Keratinocyte (primary cell): ENCODE results near the gene CDKL5. TPM values are rescaled to one million over a fixed set of nuclear protein-coding genes. Genes with fewer than 3 reads are reported as not detected.
A peak's percentile ranks its signal among the peaks of the same experiment; 100 is the strongest.

ENCODE experiments used
- DNase-seq: peaks from one replicate; pipeline ENCODE4 v3.0.0-alpha.2; 2011; ENCODE audit warnings: low read depth, missing footprints, low spot score
- FAIRE-seq: peaks from 2 replicates; lab custom pipeline; 2011; peaks lifted over from hg19 to GRCh38; lab: Jason Lieb, UNC
- H2AFZ ChIP-seq: 2 replicates; pipeline ENCODE4 v1.6.0; 2012; ENCODE audit warnings: low read length, control low read depth, inconsistent platforms; ENCODE audit not compliant: control insufficient read depth
- H3K27ac ChIP-seq: 2 replicates; pipeline ENCODE4 v1.5.1; 2011; ENCODE audit warnings: low read length; ENCODE audit not compliant: control insufficient read depth, insufficient read depth
- H3K27me3 ChIP-seq: 3 replicates; pipeline ENCODE4 v1.6.0; 2011; ENCODE audit warnings: low read length; ENCODE audit not compliant: control insufficient read depth, insufficient read depth; ENCODE audit errors: extremely low read depth
- H3K36me3 ChIP-seq, 2 experiments: 2 replicates in 1 of 2; 3 replicates in 1 of 2; pipeline ENCODE4 v1.5.1; 2011; ENCODE audit warnings: low read length in 2 of 2, mild to moderate bottlenecking in 1 of 2; ENCODE audit not compliant: control insufficient read depth in 2 of 2, insufficient read depth in 2 of 2; ENCODE audit errors: extremely low read depth in 1 of 2
- H3K4me1 ChIP-seq: 3 replicates; pipeline ENCODE4 v1.5.1; 2011; ENCODE audit warnings: low read length; ENCODE audit not compliant: control insufficient read depth, insufficient read depth; ENCODE audit errors: extremely low read depth
- H3K4me2 ChIP-seq: 3 replicates; pipeline ENCODE4 v1.6.0; 2011; ENCODE audit warnings: low read depth, low read length; ENCODE audit not compliant: control insufficient read depth, insufficient read depth; ENCODE audit errors: extremely low read depth
- H3K4me3 ChIP-seq, 3 experiments: fragments of 200-600 bp in 1 of 3; sonication (generic) in 1 of 3; 2 replicates in 2 of 3; 3 replicates in 1 of 3; pipeline ENCODE4 v1.5.1; 2011 to 2016; ENCODE audit warnings: low read length in 3 of 3, mild to moderate bottlenecking in 3 of 3, control low read depth in 2 of 3, inconsistent platforms in 1 of 3, low read depth in 1 of 3, mixed read lengths in 1 of 3, mixed run types in 1 of 3, moderate library complexity in 1 of 3; ENCODE audit not compliant: control insufficient read depth in 2 of 3, insufficient read depth in 2 of 3; ENCODE audit errors: extremely low read depth in 1 of 3
- H3K79me2 ChIP-seq: 2 replicates; pipeline ENCODE4 v1.6.0; 2012; ENCODE audit warnings: low read length; ENCODE audit not compliant: control insufficient read depth, insufficient read depth
- H3K9ac ChIP-seq: 3 replicates; pipeline ENCODE4 v1.6.0; 2011; ENCODE audit warnings: low read length; ENCODE audit not compliant: control insufficient read depth, insufficient read depth; ENCODE audit errors: extremely low read depth
- H3K9me1 ChIP-seq: 3 replicates; pipeline ENCODE4 v1.6.0; 2011; ENCODE audit warnings: low read length; ENCODE audit not compliant: control insufficient read depth, insufficient read depth; ENCODE audit errors: extremely low read depth
- H3K9me3 ChIP-seq: 2 replicates; pipeline ENCODE4 v1.5.1; 2012; ENCODE audit warnings: low read depth, low read length; ENCODE audit not compliant: control insufficient read depth
- H4K20me1 ChIP-seq: 3 replicates; pipeline ENCODE4 v1.6.0; 2011; ENCODE audit warnings: low read length; ENCODE audit not compliant: control insufficient read depth, insufficient read depth; ENCODE audit errors: extremely low read depth
- EZH2 ChIP-seq: IDR thresholded peaks from one replicate; pipeline ENCODE4 v1.6.1; 2012; ENCODE audit warnings: inconsistent platforms, mild to moderate bottlenecking, low read length, moderate library complexity
- dilution Hi-C: fragments of 300-500 bp; cut with MboI; formaldehyde crosslinking; loops from one replicate; pipeline ENCODE4 v1.7.0; 2020; ENCODE audit warnings: low sequenced_read_pairs; ENCODE audit not compliant: extremely low pct_ligation_motif_present
- polyA plus RNA-seq, 5 experiments: library from polyadenylated mRNA; depleted of rRNA in 3 of 5; stranded (reverse) in 3 of 5; stranded (forward) in 1 of 5; unstranded in 1 of 5; fragments of >200 nt; gene quantifications; 1 replicate in 1 of 5; 2 replicates in 3 of 5; 3 replicates in 1 of 5; pipeline versions ENCODE4 v1.2.1 to v1.2.3, GENCODE V29; 2011 to 2012; ENCODE audit warnings: missing spikeins in 2 of 5, low read depth in 1 of 5, low replicate concordance in 1 of 5
- TF ChIP-seq, protein P1 (sequence below), 3 experiments: IDR thresholded peaks in 1 of 3; conservative IDR thresholded peaks in 1 of 3; optimal IDR thresholded peaks in 1 of 3; 2 replicates in 2 of 3; 3 replicates in 1 of 3; pipeline versions ENCODE3 to v1.5.1; 2011; ENCODE audit warnings: low read length in 3 of 3, mild to moderate bottlenecking in 3 of 3, moderate library complexity in 2 of 3, control low read depth in 1 of 3, inconsistent platforms in 1 of 3; ENCODE audit not compliant: insufficient read depth in 2 of 3; ENCODE audit errors: extremely low read depth in 1 of 3

The CDKL5 gene
- polyA plus RNA-seq, 1 donor (not counting 4 experiments of a cell fraction or from before 2014, with no cell fraction given), result 3.4 TPM

DNA sequence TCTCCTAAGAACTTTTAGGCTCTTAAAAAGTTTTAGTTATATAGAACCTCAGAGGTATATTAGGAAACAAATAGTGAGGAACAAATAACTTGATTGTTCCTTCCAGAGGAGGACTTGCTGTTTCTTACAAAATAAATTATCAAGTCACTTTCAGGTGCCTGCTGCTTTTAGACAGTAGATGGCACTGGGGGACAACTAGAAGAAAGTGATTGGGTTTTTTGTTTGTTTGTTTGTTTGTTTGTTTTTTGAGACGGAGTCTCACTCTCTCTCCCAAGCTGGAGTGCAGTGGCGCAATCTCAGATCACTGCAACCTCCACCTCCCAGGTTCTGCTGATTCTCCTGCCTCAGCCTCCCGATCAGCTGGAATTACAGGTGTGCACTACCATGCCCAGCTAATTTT is 35.4 kb upstream of the CDKL5 start:
- TF ChIP-seq EZH2, result no peak
- TF ChIP-seq, protein P1, sequence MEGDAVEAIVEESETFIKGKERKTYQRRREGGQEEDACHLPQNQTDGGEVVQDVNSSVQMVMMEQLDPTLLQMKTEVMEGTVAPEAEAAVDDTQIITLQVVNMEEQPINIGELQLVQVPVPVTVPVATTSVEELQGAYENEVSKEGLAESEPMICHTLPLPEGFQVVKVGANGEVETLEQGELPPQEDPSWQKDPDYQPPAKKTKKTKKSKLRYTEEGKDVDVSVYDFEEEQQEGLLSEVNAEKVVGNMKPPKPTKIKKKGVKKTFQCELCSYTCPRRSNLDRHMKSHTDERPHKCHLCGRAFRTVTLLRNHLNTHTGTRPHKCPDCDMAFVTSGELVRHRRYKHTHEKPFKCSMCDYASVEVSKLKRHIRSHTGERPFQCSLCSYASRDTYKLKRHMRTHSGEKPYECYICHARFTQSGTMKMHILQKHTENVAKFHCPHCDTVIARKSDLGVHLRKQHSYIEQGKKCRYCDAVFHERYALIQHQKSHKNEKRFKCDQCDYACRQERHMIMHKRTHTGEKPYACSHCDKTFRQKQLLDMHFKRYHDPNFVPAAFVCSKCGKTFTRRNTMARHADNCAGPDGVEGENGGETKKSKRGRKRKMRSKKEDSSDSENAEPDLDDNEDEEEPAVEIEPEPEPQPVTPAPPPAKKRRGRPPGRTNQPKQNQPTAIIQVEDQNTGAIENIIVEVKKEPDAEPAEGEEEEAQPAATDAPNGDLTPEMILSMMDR (optimal IDR thresholded peaks at IDR 0.05 in 1 of 3, IDR thresholded peaks at IDR 0.05 in 1 of 3, conservative IDR thresholded peaks at IDR 0.05 in 1 of 3; ENCODE audit: extremely low read depth in 1 of 3, insufficient read depth in 2 of 3, low read length in 3 of 3), result no peak
- no peak overlapping the region for H3K4me2 ChIP-seq
- H3K27ac ChIP-seq, result no peak overlapping the region
- no peaks in the 10 kb centered on the region for H3K36me3 ChIP-seq
- dilution Hi-C loops, result no loop called here
- no peaks in the 10 kb centered on the region for H4K20me1 ChIP-seq
- no peak overlapping the region for H3K9ac ChIP-seq
- H3K4me1 ChIP-seq, result no peaks in the 10 kb centered on the region
- no peak overlapping the region for H3K4me3 ChIP-seq
- no peaks in the 10 kb centered on the region for H3K79me2 ChIP-seq
- no peak for DNase-seq
- no peaks in the 10 kb centered on the region for H3K9me1 ChIP-seq
- H3K9me3 ChIP-seq, result no peaks in the 10 kb centered on the region
- no peak overlapping the region for H2AFZ ChIP-seq
- no peaks in the 10 kb centered on the region for H3K27me3 ChIP-seq
- FAIRE-seq, result no peak

DNA sequence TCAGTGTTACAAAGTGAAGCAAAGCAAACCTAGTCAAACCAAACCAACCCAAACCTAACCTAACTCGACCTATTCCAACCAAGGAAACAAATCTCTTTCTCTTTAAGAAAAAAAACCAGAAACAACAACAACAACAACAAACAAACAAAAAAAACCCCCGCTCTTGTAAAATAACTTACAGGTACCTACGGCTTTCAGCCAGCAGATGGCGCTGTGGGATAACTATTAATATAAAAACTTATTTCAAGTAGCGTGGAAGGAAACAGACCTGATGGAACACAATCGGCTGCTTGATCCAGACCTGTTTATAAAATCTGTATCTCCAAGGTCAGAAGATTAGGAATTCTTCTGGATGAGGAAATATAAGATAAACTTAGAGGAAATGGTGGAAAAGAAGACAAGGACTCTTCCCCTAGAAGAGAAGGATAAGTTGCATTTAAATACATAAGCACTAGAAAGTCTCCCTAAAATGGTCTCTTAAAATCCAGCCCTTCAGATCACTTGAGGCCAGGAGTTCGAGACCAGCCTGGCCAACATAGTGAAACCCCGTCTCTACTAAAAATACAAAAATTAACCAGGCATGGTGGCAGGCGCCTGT is 34.4 kb upstream of the CDKL5 start:
- Histone ChIP-seq H3K4me3 (no peak overlapping the region), H3K27me3 (no peaks in the 10 kb centered on the region), H3K9me3 (no peaks in the 10 kb centered on the region), H3K4me2 (no peak overlapping the region), H3K79me2 (no peaks in the 10 kb centered on the region), H3K9ac (no peak overlapping the region), H3K36me3 (no peaks in the 10 kb centered on the region), H4K20me1 (no peaks in the 10 kb centered on the region), H3K9me1 (no peaks in the 10 kb centered on the region), H2AFZ (no peak overlapping the region), H3K27ac (no peak overlapping the region), H3K4me1 (no peaks in the 10 kb centered on the region)
- no peak for FAIRE-seq
- dilution Hi-C loops, result no loop called here
- TF ChIP-seq EZH2, result no peak
- TF ChIP-seq, protein P1 (optimal IDR thresholded peaks at IDR 0.05 in 1 of 3, IDR thresholded peaks at IDR 0.05 in 1 of 3, conservative IDR thresholded peaks at IDR 0.05 in 1 of 3; ENCODE audit: extremely low read depth in 1 of 3, insufficient read depth in 2 of 3, low read length in 3 of 3), result peak in 2 of 3 experiments; percentile 46 to 47
- peak; percentile 1 for DNase-seq
